Fibroblast of the aortic adventitia (primary cell): ENCODE measurements around the gene GPR62. TPM values are rescaled to one million over a fixed set of nuclear protein-coding genes. Genes with fewer than 3 reads are reported as not detected.
A peak's percentile ranks its signal among the peaks of the same experiment; 100 is the strongest.

Experiments used
- DNase-seq: peaks from one replicate; pipeline ENCODE4 v3.0.0-alpha.2; 2010; ENCODE audit warnings: low read depth
- H3K4me3 ChIP-seq: 2 replicates; pipeline ENCODE4 v1.5.1; 2011; ENCODE audit warnings: low read depth, mild to moderate bottlenecking, control low read depth, low read length, moderate library complexity
- CTCF ChIP-seq: IDR thresholded peaks from 2 replicates; pipeline ENCODE4 v1.5.1; 2011; ENCODE audit warnings: mild to moderate bottlenecking, low read length, control low read depth, inconsistent platforms; ENCODE audit not compliant: insufficient read depth
- total RNA-seq: library from RNA; depleted of rRNA; stranded (reverse); fragments of >200 nt; gene quantifications from 2 replicates; pipeline ENCODE4 v1.2.3, GENCODE V29; 2012; ENCODE audit warnings: low replicate concordance

GPR62 gene
- total RNA-seq, 1 donor: 0.09 TPM

GRCh38 chr3:51949121-51949520 is 6.1 kb upstream of the GPR62 start:
- TF ChIP-seq CTCF: no peak
- H3K4me3 ChIP-seq: no peak overlapping the region
- no peak for DNase-seq

- no peak for TF ChIP-seq CTCF
- DNase-seq: no peak
- H3K4me3 ChIP-seq: no peak overlapping the region
These were observed 4.3 kb upstream of the GPR62 start for GRCh38 chr3:51950899-51951298.

- DNase-seq: peak; percentile 68
- no peak overlapping the region for H3K4me3 ChIP-seq
- TF ChIP-seq CTCF: no peak
These were observed 1.7 kb upstream of the GPR62 start for GRCh38 chr3:51953445-51953844.

- DNase-seq: no peak
- no peak for TF ChIP-seq CTCF
- no peak overlapping the region for H3K4me3 ChIP-seq
These were observed 1.1 kb upstream of the GPR62 start for GRCh38 chr3:51954105-51954504.

GRCh38 chr3:51954713-51955112 is 468 bp upstream of the GPR62 start:
- H3K4me3 ChIP-seq: no peak overlapping the region
- TF ChIP-seq CTCF: no peak
- DNase-seq: no peak

GRCh38 chr3:51955893-51956770 is 951 bp downstream of the GPR62 start:
- H3K4me3 ChIP-seq: no peak overlapping the region
- peak; percentile 35 for TF ChIP-seq CTCF
- peak; percentile 22 for DNase-seq
